Fibroblast of villous mesenchyme (primary cell): ENCODE results near the gene RNF152. TPM values are rescaled to one million over a fixed set of nuclear protein-coding genes. Genes with fewer than 3 reads are reported as not detected.
A peak's percentile ranks its signal among the peaks of the same experiment; 100 is the strongest.

Experiments
- DNase-seq: peaks from one replicate; pipeline ENCODE4 v3.0.0-alpha.2; 2010; ENCODE audit warnings: low read depth
- H3K4me3 ChIP-seq: 2 replicates; pipeline ENCODE4 v1.5.1; 2011; ENCODE audit warnings: low read depth, mild to moderate bottlenecking, low read length
- CTCF ChIP-seq: IDR thresholded peaks from 2 replicates; pipeline ENCODE4 v1.5.1; 2012; ENCODE audit warnings: low read depth, mild to moderate bottlenecking, low read length; ENCODE audit not compliant: insufficient read depth
- total RNA-seq: library from RNA; depleted of rRNA; stranded (reverse); fragments of >200 nt; gene quantifications from 2 replicates; pipeline ENCODE4 v1.2.3, GENCODE V29; 2012

Gene RNF152
- total RNA-seq, 1 donor: 11.7 TPM

- no peak overlapping the region for H3K4me3 ChIP-seq
- no peak for DNase-seq
- TF ChIP-seq CTCF: no peak
Measured at GRCh38 chr18:61908661-61909060, 15.9 kb upstream of the RNF152 start.

- TF ChIP-seq CTCF: peak; percentile 98
- H3K4me3 ChIP-seq: no peak overlapping the region
- peak; percentile 62 for DNase-seq
Measured at GRCh38 chr18:61901323-61901986, 8.6 kb upstream of the RNF152 start.

- TF ChIP-seq CTCF: no peak
- no peak overlapping the region for H3K4me3 ChIP-seq
- no peak for DNase-seq
Measured at GRCh38 chr18:61900504-61901281, 7.9 kb upstream of the RNF152 start.

GRCh38 chr18:61898640-61899101, 5.9 kb upstream of the RNF152 start:
- no peak for TF ChIP-seq CTCF
- peak; percentile 5 for DNase-seq

GRCh38 chr18:61896757-61897156, 4.0 kb upstream of the RNF152 start:
- peak; percentile 98 for DNase-seq
- no peak for TF ChIP-seq CTCF
- peak overlapping the region; percentile 6 for H3K4me3 ChIP-seq

More at GRCh38 chr18:61898640-61899101, 5.9 kb upstream of the RNF152 start:
- H3K4me3 ChIP-seq: no peak overlapping the region

GRCh38 chr18:61896118-61896517, 3.3 kb upstream of the RNF152 start:
- no peak for DNase-seq
- H3K4me3 ChIP-seq: no peak overlapping the region
- TF ChIP-seq CTCF: no peak
